HEK293T (cell line): ENCODE results near the gene ACVR1B.

ENCODE experiments used
- ARNT ChIP-seq: fragments of 450-650 bp; IDR thresholded peaks from 2 replicates; pipeline ENCODE4 v1.6.1; 2017; ENCODE audit warnings: mild to moderate bottlenecking
- BHLHE40 ChIP-seq: fragments of 450-650 bp; IDR thresholded peaks from 2 replicates; pipeline ENCODE4 v1.6.1; 2016; ENCODE audit warnings: mild to moderate bottlenecking, moderate library complexity, borderline replicate concordance
- CTBP1 ChIP-seq: fragments of 450-650 bp; IDR thresholded peaks from 2 replicates; pipeline ENCODE4 v1.6.1; 2016; ENCODE audit warnings: borderline replicate concordance
- FOXA1 ChIP-seq: fragments of 450-650 bp; IDR thresholded peaks from 2 replicates; pipeline ENCODE4 v1.6.1; 2016; ENCODE audit warnings: mild to moderate bottlenecking
- FOXK2 ChIP-seq: fragments of 450-650 bp; IDR thresholded peaks from 2 replicates; pipeline ENCODE4 v1.6.1; 2016; ENCODE audit warnings: mild to moderate bottlenecking
- FOXM1 ChIP-seq: fragments of 450-650 bp; IDR thresholded peaks from 2 replicates; pipeline ENCODE4 v1.6.1; 2017; ENCODE audit warnings: mild to moderate bottlenecking, borderline replicate concordance
- HDGF ChIP-seq: fragments of 450-650 bp; IDR thresholded peaks from 2 replicates; pipeline ENCODE4 v1.6.1; 2017; ENCODE audit warnings: antibody characterized with exemption, borderline replicate concordance
- L3MBTL2 ChIP-seq: fragments of 450-650 bp; conservative IDR thresholded peaks from 2 replicates; pipeline ENCODE4 v1.6.1; 2016; ENCODE audit warnings: mild to moderate bottlenecking
- NFRKB ChIP-seq: fragments of 450-650 bp; IDR thresholded peaks from 2 replicates; pipeline ENCODE4 v1.6.1; 2016; ENCODE audit warnings: mild to moderate bottlenecking, moderate library complexity
- SP1 ChIP-seq: fragments of 450-650 bp; IDR thresholded peaks from 2 replicates; pipeline ENCODE4 v1.6.1; 2017
- SUZ12 ChIP-seq: fragments of 450-650 bp; IDR thresholded peaks from 2 replicates; pipeline ENCODE4 v1.6.1; 2016; ENCODE audit warnings: mild to moderate bottlenecking
- ZNF384 ChIP-seq: fragments of 450-650 bp; IDR thresholded peaks from 2 replicates; pipeline ENCODE4 v1.6.1; 2016
- TF ChIP-seq, protein P1 (sequence below): fragments of 450-650 bp; IDR thresholded peaks from 2 replicates; pipeline ENCODE4 v1.6.1; 2016

DNA sequence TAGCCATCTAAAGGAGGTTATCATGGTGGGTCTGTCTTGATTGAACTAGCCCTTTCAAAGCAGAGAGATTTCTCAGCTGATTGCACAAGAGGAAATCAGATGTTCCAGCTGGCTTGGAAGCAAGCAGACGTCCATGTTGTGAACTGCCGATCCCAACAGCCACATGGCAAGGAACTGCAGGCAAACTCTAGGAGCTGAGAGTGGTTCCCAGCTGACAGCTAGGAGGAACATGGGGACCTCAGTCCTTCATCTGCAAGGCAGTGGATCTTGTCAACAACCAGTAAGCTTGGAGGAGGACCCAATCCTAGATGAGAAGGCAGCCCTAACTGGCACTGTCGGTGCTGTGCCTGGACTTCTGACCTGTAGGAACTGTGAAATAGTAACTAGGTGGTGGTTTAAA lies 7.7 kb downstream of the ACVR1B start:
- TF ChIP-seq SP1 (no peak), SUZ12 (no peak), ARNT (no peak), FOXA1 (no peak), NFRKB (no peak), BHLHE40 (no peak), L3MBTL2 (no peak), HDGF (no peak), ZNF384 (no peak), FOXM1 (no peak), FOXK2 (no peak), CTBP1 (no peak)
- TF ChIP-seq, protein P1, sequence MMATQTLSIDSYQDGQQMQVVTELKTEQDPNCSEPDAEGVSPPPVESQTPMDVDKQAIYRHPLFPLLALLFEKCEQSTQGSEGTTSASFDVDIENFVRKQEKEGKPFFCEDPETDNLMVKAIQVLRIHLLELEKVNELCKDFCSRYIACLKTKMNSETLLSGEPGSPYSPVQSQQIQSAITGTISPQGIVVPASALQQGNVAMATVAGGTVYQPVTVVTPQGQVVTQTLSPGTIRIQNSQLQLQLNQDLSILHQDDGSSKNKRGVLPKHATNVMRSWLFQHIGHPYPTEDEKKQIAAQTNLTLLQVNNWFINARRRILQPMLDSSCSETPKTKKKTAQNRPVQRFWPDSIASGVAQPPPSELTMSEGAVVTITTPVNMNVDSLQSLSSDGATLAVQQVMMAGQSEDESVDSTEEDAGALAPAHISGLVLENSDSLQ: no peak
